Liver (tissue), 3 donors: ENCODE data around the gene GNLY.

ENCODE experiments used
- CTCF ChIP-seq: fragments of 150-350 bp; IDR thresholded peaks from 2 replicates; pipeline ENCODE4 v1.5.1; 2017; ENCODE audit warnings: improper control_type of control experiment, low read depth, low read length; ENCODE audit not compliant: missing input control
- MAX ChIP-seq: IDR thresholded peaks from 2 replicates; pipeline ENCODE4 v1.6.1; 2016; ENCODE audit warnings: antibody characterized with exemption
- RAD21 ChIP-seq, 2 donors: IDR thresholded peaks; 2 replicates each; pipeline ENCODE4 v1.6.1; 2016; ENCODE audit warnings: antibody characterized with exemption in 2 of 2, mild to moderate bottlenecking in 2 of 2
- YY1 ChIP-seq: IDR thresholded peaks from 2 replicates; pipeline ENCODE4 v1.6.1; 2016; ENCODE audit warnings: antibody characterized with exemption, mild to moderate bottlenecking
- donor health status: healthy.
- donor health status: healthy.

GRCh38 chr2:85702800-85703199 lies 8.6 kb downstream of the GNLY start:
- TF ChIP-seq YY1 = no peak
- no peak for TF ChIP-seq MAX
- TF ChIP-seq CTCF = no peak
- no peak for TF ChIP-seq RAD21 (IDR thresholded peaks at IDR 0.05)
